ENCODE data around the gene HCN2.

Gene HCN2

DNA sequence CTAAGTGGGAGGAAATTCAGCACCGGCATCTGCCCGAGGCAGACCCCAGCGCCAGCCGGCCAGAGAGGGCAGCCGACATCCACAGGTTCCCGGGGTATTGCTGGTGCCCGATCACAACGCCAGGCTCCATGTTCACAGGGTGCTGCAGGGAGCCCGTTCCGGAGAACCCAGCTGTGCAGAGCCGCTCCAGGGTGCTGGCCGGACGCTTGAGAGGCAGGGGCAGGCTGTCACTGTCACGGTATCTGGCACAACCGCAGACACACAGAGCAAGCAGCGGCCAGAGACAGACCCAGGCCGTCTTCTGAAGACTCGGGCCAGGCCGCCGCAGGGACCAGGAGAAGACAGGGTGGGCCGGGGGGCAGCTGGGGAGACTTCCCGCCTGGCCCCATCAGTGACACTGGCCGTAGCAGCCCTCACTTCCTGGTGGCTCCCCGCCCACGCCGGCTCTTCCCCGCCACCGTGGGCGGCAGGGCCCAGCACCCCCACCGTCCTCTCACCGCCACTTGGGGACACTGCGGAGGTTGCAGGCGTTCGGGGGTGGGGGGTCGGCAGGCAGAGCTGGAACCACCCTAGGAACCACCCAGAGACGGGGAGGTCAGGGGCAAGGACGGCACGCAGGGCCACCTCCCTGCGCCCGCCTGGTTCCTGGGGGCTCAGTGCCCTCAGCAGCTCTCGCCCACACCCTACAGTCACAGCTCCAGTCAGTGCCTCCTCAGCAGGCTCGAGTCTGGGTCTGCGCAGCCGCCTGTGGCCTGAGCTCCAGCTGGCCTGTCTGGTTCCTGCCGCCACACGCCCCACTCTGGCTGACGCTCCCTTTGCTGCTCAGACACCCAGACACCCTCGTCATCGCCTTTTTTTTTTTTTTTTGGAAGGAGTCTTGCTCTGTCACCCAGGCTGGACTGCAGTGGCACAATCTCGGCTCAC lies 69.5 kb downstream of the HCN2 start:
- no peak for DNase-seq

DNA sequence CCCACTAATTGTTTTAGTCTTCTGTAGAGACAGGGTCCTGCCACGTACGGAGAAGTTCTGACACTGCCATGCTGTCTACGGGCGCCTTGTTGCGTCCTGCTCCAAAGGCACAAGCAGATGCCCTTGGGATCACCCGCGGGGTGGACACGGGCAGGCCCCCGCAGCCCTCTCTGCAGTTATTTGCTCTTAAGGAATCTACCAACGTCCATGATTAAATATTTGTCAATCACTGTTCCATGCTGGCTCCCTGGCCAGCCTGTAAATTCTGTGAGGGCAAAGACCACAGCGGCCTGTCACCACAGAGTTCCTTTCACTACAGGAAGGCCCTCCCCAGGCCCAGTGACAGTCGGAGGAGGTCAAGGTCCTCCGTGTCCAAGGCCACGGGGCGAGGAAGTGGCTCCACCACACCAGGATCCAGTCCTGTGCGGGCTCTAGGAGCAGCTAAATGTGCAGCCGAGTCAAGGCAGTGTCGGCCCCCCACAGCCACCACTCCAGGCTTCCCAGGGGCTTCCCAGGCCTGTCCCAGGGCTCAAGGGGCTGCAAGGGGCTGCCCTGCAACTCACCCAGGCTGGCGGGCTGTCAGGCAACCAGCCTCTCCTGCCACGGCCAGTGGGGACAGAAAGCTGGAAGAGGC lies 71.2 kb downstream of the HCN2 start:
- no peak for DNase-seq

DNA sequence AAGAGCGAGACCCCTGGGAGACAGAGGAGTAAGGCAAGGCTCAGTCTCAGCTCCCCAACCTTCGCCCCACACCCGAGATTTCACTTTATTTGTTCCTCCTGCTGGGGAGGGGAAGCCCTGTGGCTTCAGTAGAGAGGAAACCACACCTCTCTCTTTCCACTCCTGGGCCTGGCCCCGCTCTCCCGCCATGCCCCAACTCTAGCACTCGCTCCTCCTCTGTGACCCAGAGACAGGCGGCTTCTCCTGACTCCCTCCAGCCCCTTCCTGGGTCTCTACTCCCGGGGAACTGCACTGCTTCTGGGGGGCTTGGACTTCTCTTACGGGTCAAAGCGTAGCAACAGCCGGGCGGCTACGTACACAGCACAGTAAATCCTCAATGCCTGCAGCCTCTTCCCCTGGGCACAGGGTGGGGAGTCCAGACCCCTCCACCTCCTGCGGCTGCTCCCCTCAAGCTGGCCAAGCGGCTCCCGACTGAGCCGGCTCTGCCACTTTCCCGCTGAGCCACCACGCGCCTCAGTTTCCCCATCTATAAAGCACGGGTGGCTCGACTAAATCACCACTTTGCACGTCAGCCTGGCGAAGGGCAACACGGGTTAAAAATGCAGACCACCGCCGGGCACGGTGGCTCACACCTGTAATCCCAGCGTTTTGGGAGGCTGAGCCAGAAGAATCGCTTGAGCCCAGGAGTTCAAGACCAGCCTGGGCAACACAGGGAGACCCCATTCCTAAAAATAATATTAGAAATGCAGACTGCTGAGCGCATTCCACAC lies 71.9 kb downstream of the HCN2 start:
- no peak for DNase-seq

DNA sequence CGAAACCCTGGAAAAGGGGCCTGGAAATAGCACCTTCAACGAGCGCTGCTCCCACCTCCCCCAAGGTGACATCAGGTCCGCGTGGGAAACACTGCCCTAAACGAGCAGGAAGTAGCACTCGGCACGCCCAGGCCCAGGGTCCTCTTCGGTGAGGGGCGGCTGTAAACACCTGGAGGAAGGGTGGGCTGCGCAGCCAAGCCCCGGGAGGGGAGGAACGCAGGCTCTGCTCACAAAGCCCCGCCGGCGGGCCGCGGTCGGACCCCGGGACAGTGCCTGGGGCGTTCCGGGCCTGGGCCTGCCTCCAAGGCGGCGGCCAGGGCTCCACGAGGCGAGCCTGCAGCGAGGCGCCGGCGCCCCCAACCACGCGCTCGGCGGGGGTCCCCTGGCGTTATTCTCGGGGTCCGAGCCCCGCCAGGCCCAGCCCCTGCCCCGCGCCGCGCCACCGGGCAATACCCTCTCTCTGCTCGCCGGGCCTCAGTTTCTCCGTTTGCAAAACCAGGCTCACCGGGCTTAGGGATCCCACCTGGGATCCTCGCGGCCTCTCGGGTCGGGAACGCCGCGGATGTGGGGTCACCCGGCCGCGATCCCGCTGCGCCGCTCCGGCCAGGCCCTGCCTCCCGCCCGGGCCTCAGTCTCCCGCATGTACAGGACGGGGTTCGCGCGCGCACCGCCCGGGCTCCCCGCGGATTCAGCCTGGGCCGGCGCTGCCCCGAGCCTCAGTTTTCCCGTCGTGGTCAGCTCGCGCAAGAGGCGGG lies 72.7 kb downstream of the HCN2 start:
- DNase-seq: peak; percentile 78

DNA sequence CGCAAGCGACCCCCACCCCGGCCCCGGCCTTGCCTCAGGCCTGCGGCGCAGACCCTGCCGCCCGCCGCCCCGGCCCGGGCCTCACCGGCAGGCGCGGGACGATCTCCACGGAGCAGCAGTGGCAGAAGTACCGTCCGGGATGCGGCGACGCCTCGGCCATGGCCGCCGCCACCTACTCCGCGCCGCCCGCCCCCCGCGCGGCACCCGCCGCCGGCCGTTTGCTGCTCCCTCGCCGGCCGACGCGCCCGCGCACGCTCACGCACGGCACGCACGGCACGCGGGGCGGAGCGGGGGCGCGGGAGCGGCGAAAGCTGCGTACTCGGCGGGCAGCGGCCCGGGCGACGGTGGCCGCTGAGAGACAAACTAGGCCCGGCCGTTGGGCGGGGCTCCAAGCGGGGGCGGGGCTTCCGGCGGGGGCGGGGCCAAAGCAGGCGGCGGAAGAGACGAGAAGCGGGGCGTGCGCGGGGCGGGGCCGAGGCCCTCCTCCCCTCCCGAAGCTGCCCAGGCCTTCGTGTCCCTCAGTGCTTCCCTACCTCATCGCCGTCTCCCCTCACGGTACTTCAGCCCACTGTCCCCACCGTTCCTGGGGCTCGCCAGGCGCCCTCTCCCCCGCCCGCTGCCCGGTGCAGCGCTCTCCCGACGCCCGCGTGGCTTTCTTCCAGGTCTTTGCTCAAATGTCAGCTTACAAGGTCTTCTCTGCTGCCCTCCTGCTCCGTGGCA lies 73.4 kb downstream of the HCN2 start, which contains the start of gene RNF126:
Gene RNF126, minus strand, starts transcription at position 253 of the 720 bp plus-strand sequence. Its CDS starts 93 bp downstream, at position 160.
- peak; percentile 96 for DNase-seq

DNA sequence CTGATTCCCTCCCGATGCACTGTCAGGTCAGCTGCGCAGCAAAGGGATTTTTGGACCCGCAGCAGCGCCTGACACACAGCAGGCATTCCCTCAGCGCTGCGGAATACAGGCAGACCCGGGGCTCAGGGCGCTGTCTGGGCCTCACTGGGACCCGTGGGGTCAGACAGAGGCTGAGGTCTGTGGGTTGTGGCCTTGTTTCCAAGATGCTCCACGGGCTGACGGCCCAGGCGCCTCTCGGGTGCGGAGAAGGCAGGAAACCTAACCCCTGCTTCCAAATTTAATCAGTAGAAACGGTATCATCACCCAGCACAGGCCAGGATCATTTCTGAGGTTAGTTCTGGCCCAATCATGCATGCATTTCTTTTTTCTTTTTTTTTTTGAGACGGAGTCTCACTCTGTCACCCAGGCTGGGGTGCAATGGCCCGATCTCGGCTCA lies 74.0 kb downstream of the HCN2 start:
- DNase-seq: no peak

DNA sequence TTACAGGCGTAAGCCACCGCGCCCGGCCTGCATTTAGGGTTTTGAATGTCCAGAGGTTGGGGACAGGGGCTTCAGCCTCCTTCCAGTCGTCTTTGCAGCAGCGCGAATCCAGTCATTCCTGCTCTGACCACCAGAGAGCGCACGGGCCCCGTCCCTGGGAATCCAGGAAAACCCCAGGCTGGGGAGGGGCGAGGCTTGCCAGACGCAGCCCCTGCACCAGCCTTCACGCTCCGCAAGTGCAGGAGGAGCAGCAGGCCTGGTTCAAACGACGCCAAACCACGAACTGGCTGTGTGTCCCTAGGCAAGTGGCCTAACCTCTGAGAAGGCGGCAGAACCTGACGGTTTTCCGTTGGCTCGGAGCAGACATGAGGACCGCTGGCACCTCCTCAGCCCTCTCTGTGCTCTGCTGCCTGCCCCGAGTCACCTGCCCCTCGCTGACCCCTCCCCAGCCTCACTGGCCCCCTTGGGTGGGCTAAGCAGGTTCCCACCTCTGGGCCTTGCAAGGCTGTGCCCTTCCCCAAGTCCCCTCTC lies 75.3 kb downstream of the HCN2 start:
- DNase-seq: peak; percentile 88

Data from NCI-H69 (cell line).